H1 (cell line): Measurements from ENCODE around the gene YOD1. TPM values are rescaled to one million over a fixed set of nuclear protein-coding genes. Genes with fewer than 3 reads are reported as not detected.

Source experiments
- CTCF ChIA-PET: fragments of 300-600 bp; sonication (Branson Sonifier 250); formaldehyde crosslinking; loops from one replicate; lab custom pipeline; 2021; ENCODE audit not compliant: partially characterized antibody; lab: Charles Lee
- POLR2A ChIA-PET: fragments of 300-600 bp; sonication (Branson Sonifier 250); formaldehyde crosslinking; loops from one replicate; lab custom pipeline; 2021; ENCODE audit warnings: inconsistent platforms; ENCODE audit not compliant: partially characterized antibody; lab: Charles Lee
- DNase-seq, 2 experiments: peaks; one replicate each; pipeline versions ENCODE4 v3.0.0 to v3.0.0-alpha.2; 2010 to 2022; ENCODE audit warnings: low spot score in 2 of 2, low read depth in 1 of 2, mixed read lengths in 1 of 2
- FAIRE-seq: peaks from 2 replicates; lab custom pipeline; 2011; peaks lifted over from hg19 to GRCh38; lab: Jason Lieb, UNC
- H2AFZ ChIP-seq: 2 replicates; pipeline ENCODE4 v1.8.1; 2012; ENCODE audit warnings: low read length, inconsistent platforms
- H2AK5ac ChIP-seq: 2 replicates; pipeline ENCODE4 v1.6.1; 2013; ENCODE audit warnings: low read depth, low read length
- H2BK120ac ChIP-seq: replicated peaks from 2 replicates; pipeline ENCODE3; 2013; ENCODE audit warnings: low read depth, low read length, inconsistent platforms
- H2BK12ac ChIP-seq: 2 replicates; pipeline ENCODE4 v1.6.1; 2013; ENCODE audit warnings: low read depth, low read length
- H2BK15ac ChIP-seq: 2 replicates; pipeline ENCODE4 v1.6.1; 2013; ENCODE audit warnings: low read length
- H2BK20ac ChIP-seq: 2 replicates; pipeline ENCODE4 v1.6.1; 2013; ENCODE audit warnings: low read length
- H2BK5ac ChIP-seq: 2 replicates; pipeline ENCODE4 v1.6.1; 2013; ENCODE audit warnings: low read depth, low read length
- H3K14ac ChIP-seq: 2 replicates; pipeline ENCODE4 v1.6.1; 2013; ENCODE audit warnings: inconsistent platforms; ENCODE audit not compliant: insufficient read length
- H3K18ac ChIP-seq: 2 replicates; pipeline ENCODE4 v1.6.1; 2013; ENCODE audit warnings: low read length; ENCODE audit errors: extremely low read depth
- H3K23ac ChIP-seq: 2 replicates; pipeline ENCODE4 v1.6.1; 2013; ENCODE audit warnings: inconsistent platforms; ENCODE audit not compliant: insufficient read length
- H3K23me2 ChIP-seq: 2 replicates; pipeline ENCODE4 v1.6.1; 2013; ENCODE audit warnings: low read depth, low read length
- H3K27ac ChIP-seq: 2 replicates; pipeline ENCODE4 v1.6.1; 2011; ENCODE audit warnings: low read depth, low read length, inconsistent platforms
- H3K27me3 ChIP-seq, 4 experiments: replicated peaks in 1 of 4; 1 replicate in 1 of 4; 2 replicates in 3 of 4; pipeline versions ENCODE4 v1.6.1 to v1.8.1; 2011 to 2013; ENCODE audit warnings: low read length in 3 of 4, mild to moderate bottlenecking in 3 of 4, inconsistent platforms in 2 of 4, mixed read lengths in 2 of 4, moderate library complexity in 1 of 4; ENCODE audit not compliant: control insufficient read depth in 3 of 4, insufficient read depth in 3 of 4; ENCODE audit errors: extremely low read depth in 1 of 4
- H3K36me3 ChIP-seq, 4 experiments: 2 replicates each; pipeline versions ENCODE4 v1.6.1 to v1.8.1; 2011 to 2013; ENCODE audit warnings: mild to moderate bottlenecking in 4 of 4, low read length in 3 of 4, moderate library complexity in 2 of 4, control low read depth in 1 of 4, inconsistent platforms in 1 of 4; ENCODE audit not compliant: insufficient read depth in 4 of 4, control insufficient read depth in 2 of 4
- H3K4ac ChIP-seq: replicated peaks from 2 replicates; pipeline ENCODE3; 2013; ENCODE audit warnings: low read length, low read depth, mixed read lengths, inconsistent platforms; ENCODE audit not compliant: insufficient read length
- H3K4me1 ChIP-seq, 4 experiments: replicated peaks in 1 of 4; 1 replicate in 1 of 4; 2 replicates in 3 of 4; pipeline versions ENCODE4 v1.6.1 to v1.8.1; 2011 to 2013; ENCODE audit warnings: low read length in 3 of 4, inconsistent platforms in 2 of 4, mixed read lengths in 1 of 4; ENCODE audit not compliant: insufficient read depth in 4 of 4, control insufficient read depth in 3 of 4
- H3K4me2 ChIP-seq, 2 experiments: 2 replicates each; pipeline versions ENCODE4 v1.6.1 to v1.8.1; 2011 to 2013; ENCODE audit warnings: low read depth in 2 of 2, low read length in 2 of 2, control low read depth in 1 of 2, inconsistent platforms in 1 of 2, mild to moderate bottlenecking in 1 of 2; ENCODE audit not compliant: insufficient read depth in 1 of 2
- H3K4me3 ChIP-seq, 4 experiments: fragments of 200-600, 300-600 bp in 1 of 4; sonication (generic), shearing (Covaris generic), sonication (Bioruptor Twin) in 1 of 4; 2 replicates each; pipeline versions ENCODE4 v1.5.1 to v1.8.1; 2011 to 2016; ENCODE audit warnings: low read length in 4 of 4, low read depth in 3 of 4, control low read depth in 2 of 4, inconsistent platforms in 2 of 4, mild to moderate bottlenecking in 2 of 4, mixed read lengths in 1 of 4, moderate library complexity in 1 of 4; ENCODE audit not compliant: insufficient read depth in 2 of 4; ENCODE audit errors: extremely low read depth in 1 of 4
- H3K56ac ChIP-seq: replicated peaks from 2 replicates; pipeline ENCODE3; 2013; ENCODE audit warnings: low read depth, mild to moderate bottlenecking, mixed read lengths, low read length, inconsistent platforms; ENCODE audit not compliant: insufficient read length
- H3K79me1 ChIP-seq: 2 replicates; pipeline ENCODE4 v1.6.1; 2013; ENCODE audit warnings: low read depth, low read length, control low read depth
- H3K79me2 ChIP-seq, 2 experiments: 2 replicates each; pipeline versions ENCODE4 v1.6.1 to v1.8.1; 2012 to 2013; ENCODE audit warnings: low read length in 2 of 2, mild to moderate bottlenecking in 2 of 2, inconsistent platforms in 1 of 2; ENCODE audit not compliant: insufficient read depth in 2 of 2, control insufficient read depth in 1 of 2
- H3K9ac ChIP-seq, 4 experiments: replicated peaks in 1 of 4; 1 replicate in 1 of 4; 2 replicates in 3 of 4; pipeline versions ENCODE4 v1.6.1 to v1.8.1; 2011 to 2013; ENCODE audit warnings: low read depth in 3 of 4, low read length in 3 of 4, control low read depth in 2 of 4, mild to moderate bottlenecking in 2 of 4, moderate library complexity in 2 of 4, inconsistent platforms in 1 of 4; ENCODE audit errors: extremely low read depth in 1 of 4
- H3K9me3 ChIP-seq, 2 experiments: 2 replicates each; pipeline versions ENCODE4 v1.6.1 to v1.8.1; 2012 to 2013; ENCODE audit warnings: mild to moderate bottlenecking in 2 of 2, moderate library complexity in 2 of 2, control low read depth in 1 of 2, inconsistent platforms in 1 of 2, low read depth in 1 of 2, low read length in 1 of 2, mixed read lengths in 1 of 2; ENCODE audit not compliant: insufficient read depth in 2 of 2
- H4K20me1 ChIP-seq, 2 experiments: replicated peaks in 1 of 2; 2 replicates each; pipeline versions ENCODE3 to v1.8.1; 2011 to 2013; ENCODE audit warnings: inconsistent platforms in 2 of 2, low read length in 2 of 2, mild to moderate bottlenecking in 1 of 2; ENCODE audit not compliant: insufficient read depth in 2 of 2, control insufficient read depth in 1 of 2
- H4K5ac ChIP-seq: 2 replicates; pipeline ENCODE4 v1.6.1; 2013; ENCODE audit warnings: low read length, low read depth, mixed read lengths, inconsistent platforms; ENCODE audit not compliant: insufficient read length
- H4K8ac ChIP-seq: 2 replicates; pipeline ENCODE4 v1.8.0; 2013; ENCODE audit warnings: mild to moderate bottlenecking, moderate library complexity, low read length, inconsistent platforms; ENCODE audit not compliant: insufficient read depth; ENCODE audit errors: extremely low read depth
- H4K91ac ChIP-seq: replicated peaks from 2 replicates; pipeline ENCODE3; 2013; ENCODE audit warnings: low read length, mixed read lengths, inconsistent platforms; ENCODE audit not compliant: insufficient read length
- CBX5 ChIP-seq: fragments of 300-800, 300-1000 bp; sonication (generic); IDR thresholded peaks from 2 replicates; pipeline ENCODE4 v1.7.1; 2016; ENCODE audit warnings: antibody characterized with exemption, low read length, low read depth
- RBBP5 ChIP-seq: IDR thresholded peaks from 2 replicates; pipeline ENCODE4 v1.7.1; 2012; ENCODE audit warnings: low read depth, mild to moderate bottlenecking, inconsistent platforms, low read length, moderate library complexity, borderline replicate concordance
- WGBS, 2 experiments: shearing (Covaris generic) in 1 of 2; methylation state at CpG; one replicate each; pipeline versions ENCODE4 v1.1.6 to v1.1.7; 2013 to 2015; ENCODE audit warnings: low lambda C conversion rate in 2 of 2, mixed read lengths in 2 of 2, inconsistent platforms in 1 of 2, low coverage in 1 of 2, missing lambda C conversion rate in 1 of 2; ENCODE audit not compliant: insufficient replicate concordance in 2 of 2, insufficient coverage in 1 of 2, insufficient read length in 1 of 2; ENCODE audit errors: extremely low coverage in 1 of 2, missing lambda C conversion rate in 1 of 2; 5-methylcytosine and 5-hydroxymethylcytosine counted together
- polyA plus RNA-seq, 7 experiments: library from polyadenylated mRNA; depleted of rRNA in 3 of 7; stranded (reverse) in 5 of 7; unstranded in 2 of 7; fragments of >200 nt in 5 of 7; fragments of 200-250 nt in 2 of 7; gene quantifications; 1 replicate in 5 of 7; 2 replicates in 1 of 7; 4 replicates in 1 of 7; pipeline versions ENCODE4 v1.2.1 to v1.2.3, GENCODE V29; 2011 to 2013; ENCODE audit warnings: missing spikeins in 2 of 7, mixed read lengths in 2 of 7
- total RNA-seq: library from RNA; stranded (reverse); fragmentation: NEBNext Ultra II Directional; extraction: Animal tissue kit (Norgen Biotek cat#: 25700); gene quantifications from 2 replicates; pipeline ENCODE4 v1.2.1, GENCODE V29; 2021

The YOD1 gene
- total and polyA plus RNA-seq, 2 of the 8 experiments (the other 6 are each of a cell fraction or from before 2014, with no cell fraction given), result 1.9 to 11.8 TPM

DNA sequence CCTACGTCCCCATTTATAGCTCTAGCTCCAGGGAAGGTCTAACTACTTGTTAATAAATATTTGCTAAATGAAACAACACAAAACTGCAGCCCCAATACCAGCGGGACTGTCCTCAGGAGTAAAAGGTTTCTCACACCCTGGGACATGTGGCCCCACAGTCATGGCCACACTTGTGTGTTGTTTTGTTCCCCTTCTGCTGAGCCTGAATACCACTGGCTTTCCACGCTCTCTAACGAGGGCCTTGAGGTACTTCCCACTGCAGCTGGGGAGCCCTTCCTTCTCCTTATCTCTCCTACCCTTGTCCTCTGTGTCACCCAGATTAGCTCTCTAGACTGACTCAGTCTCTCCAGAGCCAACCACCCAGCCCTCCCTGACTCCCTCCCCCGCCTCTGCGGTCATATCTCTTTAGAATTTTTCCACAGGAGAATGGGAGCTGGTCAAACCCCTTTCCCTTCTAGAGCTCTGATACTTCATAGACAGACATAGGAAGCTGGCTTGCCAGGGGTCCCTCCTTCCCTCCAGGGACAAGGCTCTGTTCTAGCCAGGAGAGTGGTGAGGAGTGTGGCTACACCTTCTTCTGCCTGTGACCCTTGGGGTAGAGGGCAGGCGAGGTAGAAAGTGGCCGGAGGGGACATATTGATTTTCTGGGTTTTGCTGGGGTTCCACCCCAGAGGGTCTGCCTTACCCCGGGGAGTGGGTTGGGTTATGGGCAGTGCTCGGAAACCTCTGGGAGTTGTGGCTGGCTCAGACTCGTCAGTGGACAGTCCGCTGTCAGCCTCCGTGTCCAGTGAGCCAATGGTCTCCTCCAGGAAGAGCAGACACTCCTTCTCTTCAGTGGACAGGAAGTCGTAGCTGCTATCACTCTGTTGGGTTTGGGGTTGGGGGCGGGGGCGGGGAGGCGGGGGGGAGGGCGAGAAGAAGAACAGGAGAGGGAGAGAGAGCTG, 26.5 kb downstream of the YOD1 start:
- Histone ChIP-seq H3K9ac (no peak overlapping the region), H4K5ac (no peak overlapping the region), H4K8ac (peak overlapping the region; percentile 22), H2AFZ (no peak overlapping the region), H3K23ac (no peak overlapping the region), H3K4me3 (no peak overlapping the region), H2BK20ac (no peak overlapping the region), H3K79me1 (no peaks in the 10 kb centered on the region), H4K20me1 (no peaks in the 10 kb centered on the region), H2BK12ac (no peak overlapping the region), H3K79me2 (no peaks in the 10 kb centered on the region), H4K91ac (peak overlapping the region; percentile 71), H2BK5ac (peak overlapping the region; percentile 48; the same call in 1 of the 2 replicates), H3K18ac (no peak overlapping the region; the same call in 1 of the 2 replicates), H3K23me2 (no peaks in the 10 kb centered on the region), H3K9me3 (no peaks in the 10 kb centered on the region), H3K4me1 (peaks cover 3 to 11% (median 5%) of the 10 kb centered on the region in 4 experiments; a peak in 6 of 7 replicates), H3K36me3 (peaks cover 0 to 2% (median 0%) of the 10 kb centered on the region in 4 experiments; a peak in 2 of 8 replicates), H2BK15ac (no peak overlapping the region), H2BK120ac (no peak overlapping the region), H3K4ac (no peak overlapping the region), H2AK5ac (no peak overlapping the region), H3K4me2 (peak overlapping the region in 1 of 2 experiments; percentile 0; a peak in 1 of 4 replicates), H3K14ac (no peak overlapping the region), H3K56ac (no peak overlapping the region), H3K27ac (no peak overlapping the region), H3K27me3 (no peaks in the 10 kb centered on the region)
- no peak for FAIRE-seq
- ChIA-PET CTCF (interaction anchor here (0.6 to 10.5 kb wide), 11 partner anchors 8 to 160 kb away, joined by 3 to 122 read pairs (median 4); partner anchors contain the start of gene C1orf116), POLR2A (interaction anchor here (0.5 to 1.0 kb wide), 5 partner anchors 9 to 1209 kb away, joined by 3 to 6 read pairs (median 3); partner anchors contain the start of gene C1orf116)
- 0 out of 2 replicates have a peak, but pooled peaks have one; percentile 15 for TF ChIP-seq RBBP5
- TF ChIP-seq CBX5, result no peak
- no peak for DNase-seq
- 84% methylated on average over 14 of the region's 18 CpGs; no CpG with 5 or more reads in 1 of the 2 experiments for WGBS, 2 experiments
